Kidney epithelial cell (primary cell): Measurements from ENCODE around the gene G3BP1. TPM values are rescaled to one million over a fixed set of nuclear protein-coding genes. Genes with fewer than 3 reads are reported as not detected.

Experiments
- DNase-seq: peaks from one replicate; pipeline ENCODE4 v3.0.0-alpha.2; 2010; ENCODE audit warnings: low read depth
- H3K27me3 ChIP-seq: 2 replicates; pipeline ENCODE4 v1.6.0; 2011; ENCODE audit warnings: low read length; ENCODE audit not compliant: control insufficient read depth, insufficient read depth
- H3K36me3 ChIP-seq: 2 replicates; pipeline ENCODE4 v1.5.1; 2011; ENCODE audit warnings: low read length; ENCODE audit not compliant: control insufficient read depth, insufficient read depth
- H3K4me3 ChIP-seq: 2 replicates; pipeline ENCODE4 v1.5.1; 2011; ENCODE audit warnings: low read depth, mild to moderate bottlenecking, control low read depth, low read length
- total RNA-seq: library from RNA; depleted of rRNA; stranded (reverse); fragments of >200 nt; gene quantifications from 2 replicates; pipeline ENCODE4 v1.2.3, GENCODE V29; 2015
- TF ChIP-seq, protein P1 (sequence below): IDR thresholded peaks from 2 replicates; pipeline ENCODE4 v1.5.1; 2011; ENCODE audit warnings: mild to moderate bottlenecking, moderate library complexity, low read length, control low read depth, inconsistent platforms; ENCODE audit not compliant: insufficient read depth, poor library complexity, severe bottlenecking

The G3BP1 gene
- total RNA-seq, 1 donor from 2014 or later = 154 TPM

GRCh38 chr5:151805414-151806223 is 33.9 kb downstream of the G3BP1 start:
- Histone ChIP-seq H3K27me3 (no peaks in the 10 kb centered on the region), H3K4me3 (no peak overlapping the region), H3K36me3 (peaks cover 1% of the 10 kb centered on the region)
- no peak for DNase-seq
- TF ChIP-seq, protein P1, sequence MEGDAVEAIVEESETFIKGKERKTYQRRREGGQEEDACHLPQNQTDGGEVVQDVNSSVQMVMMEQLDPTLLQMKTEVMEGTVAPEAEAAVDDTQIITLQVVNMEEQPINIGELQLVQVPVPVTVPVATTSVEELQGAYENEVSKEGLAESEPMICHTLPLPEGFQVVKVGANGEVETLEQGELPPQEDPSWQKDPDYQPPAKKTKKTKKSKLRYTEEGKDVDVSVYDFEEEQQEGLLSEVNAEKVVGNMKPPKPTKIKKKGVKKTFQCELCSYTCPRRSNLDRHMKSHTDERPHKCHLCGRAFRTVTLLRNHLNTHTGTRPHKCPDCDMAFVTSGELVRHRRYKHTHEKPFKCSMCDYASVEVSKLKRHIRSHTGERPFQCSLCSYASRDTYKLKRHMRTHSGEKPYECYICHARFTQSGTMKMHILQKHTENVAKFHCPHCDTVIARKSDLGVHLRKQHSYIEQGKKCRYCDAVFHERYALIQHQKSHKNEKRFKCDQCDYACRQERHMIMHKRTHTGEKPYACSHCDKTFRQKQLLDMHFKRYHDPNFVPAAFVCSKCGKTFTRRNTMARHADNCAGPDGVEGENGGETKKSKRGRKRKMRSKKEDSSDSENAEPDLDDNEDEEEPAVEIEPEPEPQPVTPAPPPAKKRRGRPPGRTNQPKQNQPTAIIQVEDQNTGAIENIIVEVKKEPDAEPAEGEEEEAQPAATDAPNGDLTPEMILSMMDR = no peak

DNA sequence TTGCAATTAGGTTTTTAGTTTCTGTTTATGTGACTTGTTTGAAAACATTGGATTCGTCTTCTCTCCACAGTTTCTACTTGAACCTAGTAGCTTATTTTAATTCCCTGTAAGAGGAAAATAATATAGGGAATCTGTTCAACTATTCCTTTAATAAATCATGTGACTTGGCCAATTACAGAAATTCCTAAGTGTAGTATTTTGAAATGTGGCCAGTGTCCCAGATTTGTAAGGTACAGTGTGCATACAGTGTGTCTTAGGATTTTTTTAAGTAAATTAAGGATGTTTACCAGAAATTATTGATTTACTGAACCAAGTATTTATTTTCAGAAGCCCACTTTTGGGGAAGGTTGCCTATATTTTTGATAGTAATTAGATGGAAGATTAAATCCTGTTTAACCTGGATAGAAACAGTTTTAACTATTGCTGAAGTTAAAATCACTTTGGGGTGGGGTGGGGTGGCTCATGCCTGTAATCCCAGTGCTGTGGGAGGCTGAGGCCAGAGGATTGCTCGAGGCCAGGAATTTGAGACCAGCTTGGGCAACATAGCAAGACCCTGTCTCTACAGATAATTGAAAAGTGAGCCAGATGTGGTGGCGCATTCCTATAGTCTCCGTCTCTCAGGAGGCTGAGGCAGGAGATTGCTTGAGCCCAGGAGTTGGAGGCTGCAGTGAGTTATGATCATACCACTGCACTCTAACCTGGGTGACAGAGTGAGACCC is 36.9 kb downstream of the G3BP1 start:
- Histone ChIP-seq H3K36me3 (peaks cover 1% of the 10 kb centered on the region), H3K4me3 (no peak overlapping the region), H3K27me3 (no peaks in the 10 kb centered on the region)
- TF ChIP-seq, protein P1 = no peak
- DNase-seq = no peak

DNA sequence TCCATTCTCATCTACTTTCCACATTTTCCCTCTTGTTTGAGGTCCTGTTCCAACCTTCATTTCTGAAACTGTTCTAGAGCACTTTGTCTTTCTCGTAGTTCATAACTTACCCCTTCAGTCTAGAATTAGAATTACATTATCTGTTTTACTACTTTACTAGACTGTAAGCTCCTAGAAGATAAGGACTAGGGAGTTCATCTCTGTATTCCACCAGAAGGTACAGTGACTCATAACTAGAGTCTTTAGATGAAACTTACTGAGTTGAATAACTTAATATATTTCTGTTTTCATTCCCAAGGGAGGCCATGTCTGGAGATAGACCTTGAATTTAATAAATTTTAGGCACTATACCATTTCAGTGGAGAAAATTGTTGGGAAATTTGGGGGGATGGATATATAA is 38.7 kb downstream of the G3BP1 start:
- Histone ChIP-seq H3K27me3 (no peaks in the 10 kb centered on the region), H3K36me3 (no peaks in the 10 kb centered on the region), H3K4me3 (no peak overlapping the region)
- TF ChIP-seq, protein P1 = no peak
- DNase-seq = no peak

DNA sequence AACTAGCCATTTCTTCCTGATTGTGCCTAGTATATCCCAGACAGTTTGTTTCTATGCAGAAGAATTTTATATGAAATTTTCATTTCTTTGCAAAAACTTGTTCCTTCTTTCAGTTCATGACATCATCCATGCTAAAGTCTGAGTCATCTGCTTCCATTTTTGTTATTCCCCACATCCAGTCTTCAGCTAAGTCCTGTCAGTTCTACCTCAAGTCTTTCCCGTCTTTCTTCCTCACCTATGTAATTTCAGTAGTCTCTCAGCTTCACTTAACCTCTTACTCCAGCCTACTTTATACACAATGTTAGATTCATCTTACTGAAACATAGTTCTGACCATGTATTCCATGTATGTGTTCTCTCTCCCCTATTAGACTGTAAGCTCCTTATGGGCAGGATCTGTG is 39.1 kb downstream of the G3BP1 start:
- TF ChIP-seq, protein P1 = no peak
- no peak for DNase-seq
- no peaks in the 10 kb centered on the region for H3K27me3 ChIP-seq
- no peak overlapping the region for H3K4me3 ChIP-seq
- H3K36me3 ChIP-seq = no peaks in the 10 kb centered on the region

DNA sequence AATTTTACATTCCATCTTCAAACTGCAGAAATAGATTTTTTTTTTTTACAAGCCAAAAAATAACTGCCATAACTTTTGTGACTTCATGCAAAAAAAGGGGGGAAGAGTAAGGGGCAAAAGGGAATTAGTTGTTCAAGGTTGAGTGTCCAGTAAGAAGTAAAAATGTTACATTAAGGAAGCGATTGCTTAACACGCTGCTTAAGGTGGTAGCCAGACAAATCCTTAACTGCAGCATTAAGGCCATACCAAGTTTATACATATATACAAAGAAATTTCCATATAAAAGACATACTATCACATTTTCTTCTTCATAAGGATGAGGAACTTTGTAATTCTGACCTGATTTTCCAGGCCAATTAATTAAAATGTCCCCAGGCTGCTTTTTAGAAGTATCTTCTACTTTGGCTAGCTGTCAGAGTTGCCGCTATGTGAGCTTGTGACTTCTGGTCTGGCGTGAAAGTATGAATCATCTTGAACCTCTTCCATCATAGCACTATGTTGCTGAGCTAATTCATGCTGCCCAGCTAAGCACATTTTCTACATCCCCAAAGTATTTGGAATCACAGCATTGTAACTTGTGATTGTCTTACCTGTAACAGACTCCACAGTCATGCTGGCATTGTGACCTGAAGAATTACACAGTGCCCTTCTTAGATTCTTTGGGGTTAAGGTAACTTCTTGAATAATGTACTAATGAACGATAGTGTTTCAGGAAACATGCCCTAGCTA is 40.0 kb downstream of the G3BP1 start:
- no peak for DNase-seq
- Histone ChIP-seq H3K36me3 (no peaks in the 10 kb centered on the region), H3K27me3 (no peaks in the 10 kb centered on the region), H3K4me3 (no peak overlapping the region)
- TF ChIP-seq, protein P1 = no peak
